Measurements from ENCODE around the gene NOXRED1. TPM values are rescaled to one million over a fixed set of nuclear protein-coding genes. Genes with fewer than 3 reads are reported as not detected.

The NOXRED1 gene
- total and polyA plus RNA-seq, 2 donors (not counting 1 experiment from before 2014, with no cell fraction given): 0.42 to 1.5 TPM

GRCh38 chr14:77457522-77458248 lies 34.4 kb upstream of the NOXRED1 start, which contains the start of the genes AHSA1 and VIPAS39:
TSS of gene AHSA1 (plus strand) at chr14:77458093. CDS start at chr14:77458190, 97 bp downstream.
TSS of gene VIPAS39 (minus strand) at chr14:77457601. CDS start at chr14:77454102, 3,499 bp downstream.
- TF ChIP-seq CTCF (IDR thresholded peaks at IDR 0.05): no peak
- no peak for TF ChIP-seq EZH2 (IDR thresholded peaks at IDR 0.05; ENCODE audit: borderline replicate concordance, insufficient read depth, low read depth, low read length, poor library complexity, severe bottlenecking)
- H3K9ac ChIP-seq (ENCODE audit: low read length): peak within 1 kb of the TSS; percentile 91

More at GRCh38 chr14:77457522-77458248, 34.4 kb upstream of the NOXRED1 start, which contains the start of the genes AHSA1 and VIPAS39:
- H2AFZ ChIP-seq (ENCODE audit: insufficient read depth, low read depth, low read length, poor library complexity, severe bottlenecking): peak within 1 kb of the TSS; percentile 98
- H3K4me3 Mint-ChIP-seq: peak within 1 kb of the TSS; percentile 100
- H3K27ac Mint-ChIP-seq: peak within 1 kb of the TSS; percentile 99
- peaks cover 10 to 34% of the 10 kb centered on the region in 2 experiments for H3K36me3 ChIP-seq (replicated peaks in 1 of 2; ENCODE audit: control extremely low read depth in 1 of 2, control insufficient read depth in 1 of 2, extremely low read depth in 1 of 2, insufficient read depth in 2 of 2, low read length in 1 of 2)
- H3K4me2 ChIP-seq (replicated peaks; ENCODE audit: low read depth, low read length, poor library complexity, severe bottlenecking): peak within 1 kb of the TSS; percentile 89
- H3K4me3 ChIP-seq (ENCODE audit: control extremely low read depth in 1 of 5, extremely low read depth in 1 of 5, insufficient read depth in 1 of 5, low read depth in 2 of 5, low read length in 4 of 5): peak within 1 kb of the TSS; percentile 72 to 99 (median 93)
- peaks cover 40% of the 10 kb centered on the region for H4K20me1 ChIP-seq (ENCODE audit: control insufficient read depth, insufficient read depth, low read length, poor library complexity, severe bottlenecking)
- ATAC-seq (ENCODE audit: low read depth) (peak; percentile 91), DNase-seq (peak; percentile 98)
- intact Hi-C loops (cut with micrococcal nuclease): loop anchor here (1.0 to 5.0 kb wide), 13 partner anchors 80 to 644 kb away; partner anchors contain the start of genes ADCK1, ALKBH1, CIPC and GSTZ1
- ChIA-PET CTCF (interaction anchor here (0.7 to 4.3 kb wide), 7 partner anchors 42 to 334 kb away, joined by 3 to 20 read pairs (median 7); partner anchors contain the start of genes GSTZ1 and POMT2), POLR2A (interaction anchor here (1.5 to 2.0 kb wide), 2 partner anchors 81 to 137 kb away, joined by 8 to 9 read pairs; partner anchors contain the start of genes GSTZ1, POMT2, SAMD15 and TMED8)
- peaks cover 21 to 24% of the 10 kb centered on the region in 2 donors for H3K4me1 ChIP-seq (ENCODE audit: control insufficient read depth in 2 of 2, insufficient read depth in 2 of 2, low read length in 2 of 2)
- no peaks in the 10 kb centered on the region for H3K27me3 ChIP-seq (replicated peaks in 1 of 4; ENCODE audit: control extremely low read depth in 1 of 4, control insufficient read depth in 3 of 4, insufficient read depth in 4 of 4, low read length in 3 of 4)
- peaks cover 39% of the 10 kb centered on the region for H3K4me1 Mint-ChIP-seq
- H3K27me3 Mint-ChIP-seq: no peaks in the 10 kb centered on the region
- no peaks in the 10 kb centered on the region for H3K9me3 Mint-ChIP-seq (ENCODE audit: insufficient read depth)
- peaks cover 58% of the 10 kb centered on the region for H3K79me2 ChIP-seq (ENCODE audit: control insufficient read depth, insufficient read depth, low read length)
- H3K27ac ChIP-seq (ENCODE audit: low read length in 2 of 2): peak within 1 kb of the TSS; percentile 80 to 91
- no peaks in the 10 kb centered on the region for H3K9me3 ChIP-seq (ENCODE audit: control extremely low read depth in 1 of 3, control insufficient read depth in 2 of 3, insufficient read depth in 1 of 3, low read length in 2 of 3)
- under 1% methylated on average over 47 of the region's 50 CpGs for WGBS (ENCODE audit: insufficient coverage)

Measured in B cell (primary cell).